ENCODE data around the gene BEND7.

- no peak for TF ChIP-seq POLR2A (IDR thresholded peaks at IDR 0.05)
- no peak for TF ChIP-seq CTCF (IDR thresholded peaks at IDR 0.05)
These were observed 129.6 kb downstream of the BEND7 start for GRCh38 chr10:13399236-13399635.
